H1 (cell line): ENCODE data around the gene HSPA1B.

Source experiments
- CREB1 ChIP-seq: IDR thresholded peaks from 2 replicates; pipeline ENCODE4 v1.6.1; 2012; ENCODE audit warnings: inconsistent platforms
- EZH2 ChIP-seq: fragments of 200-600 bp; sonication (generic); IDR thresholded peaks from 2 replicates; pipeline ENCODE4 v1.7.1; 2012; ENCODE audit warnings: low read depth, mild to moderate bottlenecking, moderate library complexity, low read length, inconsistent platforms; ENCODE audit not compliant: severe bottlenecking
- POLR2A ChIP-seq, 2 experiments: IDR thresholded peaks; 1 replicate in 1 of 2; 2 replicates in 1 of 2; pipeline ENCODE4 v1.6.1; 2011; ENCODE audit warnings: low read depth in 2 of 2, low read length in 2 of 2, mild to moderate bottlenecking in 2 of 2; ENCODE audit errors: control extremely low read depth in 1 of 2
- POLR2AphosphoS5 ChIP-seq: IDR thresholded peaks from 2 replicates; pipeline ENCODE4 v1.6.1; 2011; ENCODE audit warnings: low read depth, low read length
- RAD21 ChIP-seq, 2 experiments: IDR thresholded peaks in 1 of 2; conservative IDR thresholded peaks in 1 of 2; 2 replicates each; pipeline ENCODE4 v1.6.1; 2011; ENCODE audit warnings: low read depth in 2 of 2, low read length in 2 of 2, improper control_type of control experiment in 1 of 2, inconsistent platforms in 1 of 2, mild to moderate bottlenecking in 1 of 2, moderate library complexity in 1 of 2
- RBBP5 ChIP-seq: IDR thresholded peaks from 2 replicates; pipeline ENCODE4 v1.7.1; 2012; ENCODE audit warnings: low read depth, mild to moderate bottlenecking, inconsistent platforms, low read length, moderate library complexity, borderline replicate concordance
- SIN3A ChIP-seq, 2 experiments: IDR thresholded peaks in 1 of 2; conservative IDR thresholded peaks in 1 of 2; 2 replicates each; pipeline ENCODE4 v1.6.1; 2011 to 2012; ENCODE audit warnings: low read length in 2 of 2, improper control_type of control experiment in 1 of 2, low read depth in 1 of 2, mild to moderate bottlenecking in 1 of 2
- SP2 ChIP-seq: IDR thresholded peaks from 2 replicates; pipeline ENCODE4 v1.6.1; 2012; ENCODE audit warnings: mild to moderate bottlenecking, low read length, inconsistent platforms
- SUZ12 ChIP-seq: fragments of 200-600 bp; sonication (generic); IDR thresholded peaks from 2 replicates; pipeline ENCODE4 v1.6.1; 2012; ENCODE audit warnings: mild to moderate bottlenecking, inconsistent platforms, low read length, moderate library complexity, mixed read lengths
- ZNF274 ChIP-seq: IDR thresholded peaks from 2 replicates; pipeline ENCODE4 v1.7.0; 2012; ENCODE audit warnings: low read length, borderline replicate concordance; ENCODE audit errors: extremely low read depth
- TF ChIP-seq, protein P1 (sequence below), 3 experiments: IDR thresholded peaks; 1 replicate in 2 of 3; 2 replicates in 1 of 3; pipeline versions ENCODE4 v1.5.1 to v1.6.1; 2011; ENCODE audit warnings: low read length in 3 of 3, mild to moderate bottlenecking in 3 of 3, inconsistent platforms in 2 of 3, low read depth in 1 of 3, moderate library complexity in 1 of 3; ENCODE audit not compliant: insufficient read depth in 1 of 3; ENCODE audit errors: control extremely low read depth in 1 of 3

DNA sequence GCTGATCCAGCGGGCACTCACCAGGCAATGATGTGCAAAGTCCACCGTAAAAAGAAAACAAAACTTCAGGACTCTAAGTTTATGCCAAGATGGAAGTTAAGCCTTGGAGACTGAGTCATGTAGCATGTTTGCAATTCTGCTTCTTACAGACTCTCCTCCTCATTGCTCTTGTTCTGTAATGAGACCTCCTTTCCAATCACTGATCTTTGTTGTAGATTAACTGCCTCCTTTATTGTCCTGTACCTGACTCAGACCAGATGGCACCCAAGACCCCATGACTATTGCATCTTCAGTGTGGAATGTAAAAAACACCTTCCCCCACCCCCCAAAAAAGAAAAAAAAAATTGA is 23.9 kb downstream of the HSPA1B start:
- no peak for TF ChIP-seq SIN3A (conservative IDR thresholded peaks at IDR 0.05 in 1 of 2, IDR thresholded peaks at IDR 0.05 in 1 of 2; ENCODE audit: low read depth in 1 of 2, low read length in 2 of 2)
- no peak for TF ChIP-seq EZH2
- TF ChIP-seq, protein P1, sequence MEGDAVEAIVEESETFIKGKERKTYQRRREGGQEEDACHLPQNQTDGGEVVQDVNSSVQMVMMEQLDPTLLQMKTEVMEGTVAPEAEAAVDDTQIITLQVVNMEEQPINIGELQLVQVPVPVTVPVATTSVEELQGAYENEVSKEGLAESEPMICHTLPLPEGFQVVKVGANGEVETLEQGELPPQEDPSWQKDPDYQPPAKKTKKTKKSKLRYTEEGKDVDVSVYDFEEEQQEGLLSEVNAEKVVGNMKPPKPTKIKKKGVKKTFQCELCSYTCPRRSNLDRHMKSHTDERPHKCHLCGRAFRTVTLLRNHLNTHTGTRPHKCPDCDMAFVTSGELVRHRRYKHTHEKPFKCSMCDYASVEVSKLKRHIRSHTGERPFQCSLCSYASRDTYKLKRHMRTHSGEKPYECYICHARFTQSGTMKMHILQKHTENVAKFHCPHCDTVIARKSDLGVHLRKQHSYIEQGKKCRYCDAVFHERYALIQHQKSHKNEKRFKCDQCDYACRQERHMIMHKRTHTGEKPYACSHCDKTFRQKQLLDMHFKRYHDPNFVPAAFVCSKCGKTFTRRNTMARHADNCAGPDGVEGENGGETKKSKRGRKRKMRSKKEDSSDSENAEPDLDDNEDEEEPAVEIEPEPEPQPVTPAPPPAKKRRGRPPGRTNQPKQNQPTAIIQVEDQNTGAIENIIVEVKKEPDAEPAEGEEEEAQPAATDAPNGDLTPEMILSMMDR (IDR thresholded peaks at IDR 0.05; ENCODE audit: control extremely low read depth in 1 of 3, insufficient read depth in 1 of 3, low read depth in 1 of 3, low read length in 3 of 3): no peak
- no peak for TF ChIP-seq RAD21 (IDR thresholded peaks at IDR 0.05 in 1 of 2, conservative IDR thresholded peaks at IDR 0.05 in 1 of 2; ENCODE audit: low read depth in 2 of 2, low read length in 2 of 2)
- no peak for TF ChIP-seq POLR2AphosphoS5
- TF ChIP-seq RBBP5: no peak
- no peak for TF ChIP-seq POLR2A (IDR thresholded peaks at IDR 0.05; ENCODE audit: control extremely low read depth in 1 of 2, low read depth in 2 of 2, low read length in 2 of 2)
- no peak for TF ChIP-seq CREB1
- no peak for TF ChIP-seq SUZ12
- TF ChIP-seq ZNF274: no peak
- no peak for TF ChIP-seq SP2
